Epidermal melanocyte (primary cell): Measurements from ENCODE around the gene UQCC3.
"Not testable (repeated sequence)": the region's sequence is repeated elsewhere in the genome, so short reads cannot be mapped to it uniquely, and the experiment has no call there.

Source experiments
- DNase-seq: peaks from one replicate; pipeline ENCODE4 v3.0.0; 2011; ENCODE audit warnings: low spot score; ENCODE audit not compliant: insufficient read length

UQCC3 gene

DNA sequence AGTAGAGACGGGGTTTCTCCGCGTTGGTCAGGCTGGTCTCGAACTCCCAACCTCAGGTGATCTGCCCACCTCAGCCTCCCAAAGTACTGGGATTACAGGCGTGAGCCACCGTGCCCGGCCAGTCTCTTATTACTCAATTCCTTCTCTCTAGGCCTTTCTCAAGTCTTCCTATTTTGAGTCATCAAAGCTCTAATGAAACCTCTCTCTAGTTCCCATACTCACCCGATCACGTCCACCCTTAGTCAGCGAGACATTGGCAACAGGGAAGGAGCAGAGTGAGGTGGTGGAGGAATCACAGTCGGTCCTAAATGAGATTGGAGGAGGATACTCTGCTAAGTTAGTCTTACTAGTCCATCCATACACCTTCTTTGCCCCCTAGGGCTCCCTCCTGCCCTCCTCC is 30.8 kb downstream of the UQCC3 start:
- DNase-seq, result no peak

GRCh38 chr11:62703921-62704320 is 32.4 kb downstream of the UQCC3 start:
- not testable (repeated sequence) for DNase-seq

- DNase-seq, result no peak
Measured at GRCh38 chr11:62705413-62705812, 33.9 kb downstream of the UQCC3 start.

DNA sequence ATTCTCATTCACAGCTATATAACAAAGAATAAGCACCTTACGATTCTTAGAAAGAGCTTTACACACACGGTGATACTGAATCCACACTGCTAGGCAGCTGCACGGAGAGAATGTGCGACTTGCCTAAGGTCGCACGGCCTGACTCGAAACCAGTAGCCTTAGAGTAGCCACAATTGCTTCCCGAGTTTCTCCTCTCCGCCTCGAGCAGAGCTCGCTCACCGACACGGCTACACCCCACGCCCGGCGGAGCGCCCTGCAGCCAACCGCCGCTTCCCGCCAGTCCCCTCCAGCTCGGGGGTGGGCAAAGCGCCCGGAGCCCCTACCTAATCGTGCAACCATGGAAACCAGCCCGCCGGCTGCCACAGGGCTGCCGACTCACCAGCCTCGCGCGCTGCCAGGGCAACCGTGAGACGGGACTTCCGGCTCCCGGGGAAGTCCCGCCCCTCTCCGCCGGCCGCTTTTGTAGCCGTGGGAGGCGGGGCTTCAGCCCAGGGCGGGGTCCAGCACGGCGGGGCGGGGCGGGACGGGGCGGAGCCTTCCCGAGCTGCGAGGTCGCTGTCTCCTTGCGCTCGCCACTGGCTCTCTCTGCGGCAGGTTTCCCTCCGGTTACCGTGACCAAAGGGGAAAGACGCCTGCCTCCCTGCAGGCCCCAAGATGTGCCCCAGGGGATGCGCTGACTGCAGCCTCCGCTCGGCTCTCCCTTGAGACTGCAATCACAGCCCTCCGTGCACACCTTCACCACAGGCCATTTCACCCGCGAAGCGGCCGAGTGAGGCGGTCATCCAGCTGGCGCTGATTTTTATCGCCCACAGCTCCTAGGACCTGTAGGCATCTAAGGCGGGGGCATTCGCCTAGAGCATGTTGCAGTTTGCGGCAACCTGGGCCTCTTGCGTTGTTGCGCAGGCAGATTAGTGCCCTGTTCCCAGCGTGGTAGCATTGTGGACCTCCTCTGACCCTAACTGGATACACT is 34.7 kb downstream of the UQCC3 start:
- DNase-seq, result peak; percentile 79

DNA sequence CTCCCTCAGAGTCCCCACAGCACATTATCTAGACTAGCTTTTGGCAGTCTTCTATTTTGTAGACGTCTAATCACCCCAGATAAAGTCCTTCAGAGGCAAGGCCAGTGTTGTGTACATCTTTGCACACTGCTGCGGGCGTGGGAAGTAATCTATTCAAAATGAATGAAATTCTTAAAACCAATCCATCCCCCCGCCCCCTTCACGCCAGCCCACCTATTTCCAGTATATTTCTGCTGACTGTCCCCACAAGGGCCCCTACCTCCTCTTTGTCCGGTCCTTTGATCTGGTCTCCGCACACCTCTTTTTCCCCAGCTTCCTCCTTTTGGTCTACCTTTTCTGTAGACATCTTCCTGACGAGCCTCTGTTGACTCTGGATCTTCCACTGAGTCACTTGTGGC is 35.4 kb downstream of the UQCC3 start:
- DNase-seq, result no peak

DNA sequence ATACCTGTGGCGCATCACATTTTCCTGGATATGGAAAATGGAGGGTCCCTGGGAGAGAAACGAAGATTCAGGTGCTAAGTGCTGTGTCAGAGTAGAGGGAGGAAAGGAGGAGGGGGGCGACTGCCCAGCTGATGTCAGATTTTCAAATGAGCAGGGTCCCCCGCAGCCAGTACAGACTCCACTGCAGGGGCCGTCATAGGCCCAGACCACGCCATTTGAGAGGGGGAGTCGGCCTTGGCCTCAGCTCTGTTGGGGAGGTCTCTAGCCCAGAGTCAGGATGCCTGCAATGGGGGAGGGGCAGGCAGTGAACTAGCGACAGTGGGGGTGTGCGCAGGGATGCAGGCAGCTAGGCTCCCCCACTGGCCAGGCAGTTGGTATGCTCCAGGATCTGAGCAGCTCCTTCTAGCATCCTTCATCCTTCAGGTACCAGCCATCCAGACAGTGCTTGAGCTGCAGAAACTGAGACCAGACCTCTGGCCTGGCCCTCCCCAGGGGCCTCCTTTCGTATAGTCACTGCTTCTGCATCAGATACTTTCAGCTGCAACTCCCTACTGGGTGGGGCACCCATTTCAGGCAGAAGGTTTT is 35.9 kb downstream of the UQCC3 start, which contains the start of the genes BSCL2 and GNG3:
BSCL2 (minus strand) TSS at position 148 of the 585 bp plus-strand sequence. CDS start 229 bp downstream, outside the sequence.
GNG3 (plus strand) TSS at position 400 of the 585 bp plus-strand sequence. CDS start 620 bp downstream, outside the sequence.
- DNase-seq, result no peak

- DNase-seq, result no peak
Measured at GRCh38 chr11:62708392-62708791, 36.9 kb downstream of the UQCC3 start.

- DNase-seq, result no peak
Measured at GRCh38 chr11:62708793-62709192, 37.3 kb downstream of the UQCC3 start.

- DNase-seq, result peak; percentile 92
Measured at GRCh38 chr11:62709247-62710000, 38.0 kb downstream of the UQCC3 start.

- no peak for DNase-seq
Measured at GRCh38 chr11:62710001-62710345, 38.5 kb downstream of the UQCC3 start.

- no peak for DNase-seq
Measured at GRCh38 chr11:62712276-62712812, 40.9 kb downstream of the UQCC3 start.

DNA sequence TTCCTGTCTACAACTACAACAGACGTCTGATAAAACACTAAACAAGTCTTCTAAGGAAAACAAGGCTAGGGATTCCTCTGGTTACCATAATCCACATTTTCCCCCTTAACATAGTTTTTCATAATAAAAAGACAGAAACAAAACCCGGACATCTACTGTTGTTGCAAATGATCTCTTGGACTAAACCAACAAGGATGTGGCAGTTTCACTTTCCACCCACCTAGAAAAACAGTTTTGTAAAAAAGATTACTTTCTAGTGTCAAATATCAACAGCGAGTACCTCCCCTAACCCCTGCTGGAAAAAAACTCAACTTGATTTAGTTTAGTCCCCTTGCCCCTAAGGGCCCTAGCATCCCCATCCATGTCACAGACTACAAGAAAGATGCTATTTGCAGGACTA is 41.4 kb downstream of the UQCC3 start:
- no peak for DNase-seq

- DNase-seq, result no peak
Measured at GRCh38 chr11:62713343-62713742, 41.9 kb downstream of the UQCC3 start.

- no peak for DNase-seq
Measured at GRCh38 chr11:62715150-62716130, 44.0 kb downstream of the UQCC3 start.

GRCh38 chr11:62716206-62716605 is 44.7 kb downstream of the UQCC3 start:
- DNase-seq, result no peak

GRCh38 chr11:62716816-62717215 is 45.3 kb downstream of the UQCC3 start:
- no peak for DNase-seq

- DNase-seq, result no peak
Measured at GRCh38 chr11:62719302-62719978, 48.0 kb downstream of the UQCC3 start.

GRCh38 chr11:62721994-62722393 is 50.5 kb downstream of the UQCC3 start:
- DNase-seq, result no peak
